ENCODE measurements around the gene SEMA3A.

SEMA3A gene

DNA sequence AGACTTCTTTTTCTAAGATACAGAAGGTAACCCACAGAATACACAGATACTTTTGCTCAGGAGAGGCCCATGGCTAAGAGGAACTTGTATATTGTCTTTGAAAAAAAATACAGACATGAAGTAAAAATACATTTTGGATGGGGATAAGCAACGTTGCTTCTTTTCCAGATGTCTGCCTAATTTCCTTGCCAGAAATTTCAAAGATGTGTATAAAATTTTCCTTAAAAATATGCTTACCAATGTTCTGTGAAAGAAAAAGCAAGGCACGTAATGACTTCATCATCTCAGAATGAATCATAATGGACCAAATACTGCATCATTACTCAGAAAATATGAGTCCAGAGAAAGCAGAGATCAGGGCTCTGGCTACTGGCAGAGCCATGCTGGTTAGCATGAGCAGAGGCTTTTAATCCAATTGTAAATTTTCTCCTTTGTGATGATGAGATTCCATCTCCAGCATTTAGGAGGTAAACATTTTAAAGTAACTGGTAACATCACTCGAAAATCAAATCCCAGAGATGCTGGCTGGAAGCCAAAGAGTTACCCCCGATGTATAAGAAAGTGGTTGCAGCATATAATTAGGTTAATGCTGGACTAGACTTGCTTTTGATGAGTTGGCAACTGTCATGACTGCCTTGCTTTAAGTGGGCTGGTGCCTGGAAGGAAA lies 272.5 kb downstream of the SEMA3A start:
- no peak for DNase-seq (ENCODE audit: low read depth)

DNA sequence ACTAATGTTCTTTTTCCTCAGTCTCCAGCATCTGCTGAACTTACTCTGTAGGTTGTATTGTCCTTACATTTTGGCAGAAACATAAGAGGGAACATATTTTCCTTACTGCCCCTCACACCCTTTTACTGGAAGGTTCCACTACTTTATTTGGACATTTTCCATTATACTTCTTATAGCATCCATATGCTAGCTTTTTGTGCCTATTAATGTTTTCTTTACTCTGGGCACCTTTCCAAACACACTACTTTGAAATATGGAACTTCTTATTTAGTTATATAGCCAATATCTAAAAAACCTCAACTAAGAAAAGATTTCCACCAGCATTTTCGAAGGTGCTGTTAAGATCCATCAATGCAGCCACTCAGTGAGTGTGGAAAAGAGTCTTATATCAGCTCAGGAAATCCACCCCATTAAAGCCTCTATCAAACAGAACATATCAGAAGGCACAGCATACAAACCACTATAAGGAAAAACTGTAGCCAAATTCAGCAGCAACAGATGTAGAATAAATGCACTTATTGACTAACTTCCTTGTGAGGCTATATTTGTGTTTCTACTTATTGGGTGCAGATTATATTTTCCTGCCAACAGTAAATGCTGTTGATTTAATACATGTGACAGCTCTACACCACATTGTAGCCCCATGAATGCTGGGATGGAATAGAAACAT lies 273.2 kb downstream of the SEMA3A start:
- no peak for DNase-seq (ENCODE audit: low read depth)

DNA sequence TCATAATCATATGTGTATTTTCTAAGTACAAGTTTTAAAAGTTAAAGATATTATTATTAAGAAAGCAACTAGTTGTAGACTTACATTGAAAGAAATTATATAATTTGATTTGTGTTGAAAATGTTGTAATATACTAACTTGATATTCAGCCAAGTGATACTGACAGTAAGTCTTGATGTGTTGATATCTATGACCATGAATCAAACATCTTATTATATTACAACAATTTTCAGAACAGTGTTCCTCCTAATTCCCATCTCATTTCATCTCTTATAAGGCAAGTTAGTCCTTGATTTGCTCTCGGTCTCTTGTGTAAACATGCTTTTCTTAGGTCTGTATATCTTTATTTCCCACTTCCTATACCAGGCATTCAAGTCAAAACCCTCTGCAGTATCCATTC lies 276.4 kb downstream of the SEMA3A start:
- DNase-seq (ENCODE audit: low read depth), result no peak

DNA sequence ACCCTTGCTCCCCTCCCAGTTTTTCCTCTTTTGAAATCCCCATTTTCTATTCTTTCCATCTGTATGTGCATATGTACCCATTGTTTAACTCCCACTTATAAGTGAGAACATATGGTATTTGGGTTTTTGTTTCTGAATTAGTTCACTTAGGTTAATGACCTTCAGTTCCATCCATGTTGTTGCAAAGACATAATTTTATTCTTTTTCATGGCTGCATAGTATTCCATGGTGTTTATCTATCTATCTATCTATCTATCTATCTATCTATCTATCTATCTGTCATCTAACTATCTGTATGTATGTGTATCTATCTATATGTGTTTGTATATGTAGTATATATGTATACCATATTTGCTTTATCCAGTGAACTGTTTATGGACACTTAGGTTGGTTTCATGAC lies 281.4 kb downstream of the SEMA3A start:
- no peak for DNase-seq (ENCODE audit: low read depth)

DNA sequence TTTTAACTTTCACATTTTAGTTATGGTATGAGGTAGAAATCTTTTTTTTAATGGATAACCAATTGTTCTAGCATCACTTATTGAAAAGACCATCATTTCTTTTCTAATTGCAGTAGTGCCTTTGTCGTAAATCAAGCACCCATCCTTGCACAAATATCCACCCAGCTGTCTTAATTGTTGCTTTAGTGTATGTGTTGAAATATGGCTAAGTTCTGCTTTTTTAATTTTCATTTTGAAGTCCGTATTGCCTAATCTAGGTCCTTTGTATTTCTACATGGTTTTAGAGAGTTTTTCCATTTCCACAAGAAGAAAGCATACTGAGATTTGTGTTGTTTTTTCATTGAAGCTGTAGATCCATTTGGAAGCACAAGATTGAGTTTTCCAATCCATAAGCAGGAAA lies 286.1 kb downstream of the SEMA3A start:
- DNase-seq (ENCODE audit: low read depth), result no peak
